Activated T-cell treated with anti-CD3 and anti-CD28 coated beads for 4 hours (primary cell): ENCODE results near the gene MAP7.
"Not testable (repeated sequence)": the region's sequence is repeated elsewhere in the genome, so short reads cannot be mapped to it uniquely, and the experiment has no call there.

Experiments used
- DNase-seq: peaks from one replicate; pipeline ENCODE4 v3.0.0-alpha.2; 2020

The MAP7 gene

GRCh38 chr6:136330634-136331033 lies 219.6 kb downstream of the MAP7 start:
- no peak for DNase-seq

DNA sequence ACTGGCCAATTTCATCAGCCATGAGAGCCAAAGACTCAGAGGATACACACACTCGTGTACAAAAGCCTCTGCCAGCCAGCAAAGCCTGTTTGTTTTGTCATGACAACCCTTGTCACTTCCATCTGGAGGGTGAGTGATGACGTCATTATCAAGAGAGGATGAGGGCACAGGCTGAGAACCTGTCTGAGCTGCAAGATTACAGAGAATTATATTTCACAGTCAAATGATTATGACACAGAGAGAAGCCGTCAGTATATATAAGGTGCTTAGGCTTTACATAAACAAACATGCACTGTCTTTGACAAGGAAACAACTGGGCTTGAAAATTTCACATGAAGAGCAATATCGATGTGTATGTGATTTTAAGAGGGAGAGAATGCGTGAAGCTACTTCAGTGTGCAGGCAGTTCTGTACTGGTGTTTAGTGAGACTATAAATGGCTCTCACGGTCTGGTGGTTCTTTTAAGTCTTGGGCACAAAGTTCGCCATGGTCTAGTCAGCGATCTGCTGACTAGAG lies 224.1 kb downstream of the MAP7 start:
- DNase-seq, result no peak

GRCh38 chr6:136324686-136325380 lies 225.4 kb downstream of the MAP7 start:
- DNase-seq, result no peak

GRCh38 chr6:136323431-136324112 lies 226.7 kb downstream of the MAP7 start:
- no peak for DNase-seq

GRCh38 chr6:136319732-136320131 lies 230.5 kb downstream of the MAP7 start:
- DNase-seq, result no peak

DNA sequence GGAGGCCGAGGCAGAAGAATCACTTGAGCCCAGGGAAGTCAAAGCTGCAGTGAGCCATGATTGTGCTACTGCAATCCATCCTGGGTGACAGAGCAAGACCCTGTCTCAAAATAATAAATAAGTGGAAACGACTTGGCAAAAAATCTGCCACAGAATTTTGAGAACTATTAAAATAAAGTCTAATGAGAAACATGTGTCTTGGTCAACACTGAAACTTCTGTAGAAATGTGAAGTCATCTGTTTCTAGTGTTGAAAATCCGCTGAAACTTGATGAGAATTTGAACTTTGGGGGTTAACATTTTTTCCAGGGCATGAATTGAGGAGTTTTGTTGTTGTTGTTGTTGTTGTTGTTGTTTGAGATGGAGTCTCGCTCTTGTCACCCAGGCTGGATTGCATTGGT lies 231.5 kb downstream of the MAP7 start:
- DNase-seq, result no peak

DNA sequence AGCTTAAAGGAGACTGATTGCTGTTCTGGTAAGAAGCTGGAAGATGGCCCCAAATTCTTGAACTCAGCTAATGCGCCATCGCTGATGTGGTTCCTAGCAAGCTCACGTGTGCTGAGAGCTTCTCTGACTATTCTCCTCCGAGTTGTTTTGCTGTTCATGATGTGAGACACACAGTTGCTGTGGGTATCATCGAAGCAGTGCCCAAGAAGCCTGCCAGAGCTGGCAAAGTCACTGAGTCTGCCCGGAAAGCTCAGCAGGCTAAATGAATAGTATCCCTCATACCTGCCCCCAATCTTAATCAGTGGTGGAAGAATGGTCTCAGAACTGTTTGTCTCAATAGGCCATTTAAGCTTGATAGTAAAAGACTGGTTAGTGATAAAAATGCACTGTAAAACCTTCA lies 232.3 kb downstream of the MAP7 start:
- no peak for DNase-seq

DNA sequence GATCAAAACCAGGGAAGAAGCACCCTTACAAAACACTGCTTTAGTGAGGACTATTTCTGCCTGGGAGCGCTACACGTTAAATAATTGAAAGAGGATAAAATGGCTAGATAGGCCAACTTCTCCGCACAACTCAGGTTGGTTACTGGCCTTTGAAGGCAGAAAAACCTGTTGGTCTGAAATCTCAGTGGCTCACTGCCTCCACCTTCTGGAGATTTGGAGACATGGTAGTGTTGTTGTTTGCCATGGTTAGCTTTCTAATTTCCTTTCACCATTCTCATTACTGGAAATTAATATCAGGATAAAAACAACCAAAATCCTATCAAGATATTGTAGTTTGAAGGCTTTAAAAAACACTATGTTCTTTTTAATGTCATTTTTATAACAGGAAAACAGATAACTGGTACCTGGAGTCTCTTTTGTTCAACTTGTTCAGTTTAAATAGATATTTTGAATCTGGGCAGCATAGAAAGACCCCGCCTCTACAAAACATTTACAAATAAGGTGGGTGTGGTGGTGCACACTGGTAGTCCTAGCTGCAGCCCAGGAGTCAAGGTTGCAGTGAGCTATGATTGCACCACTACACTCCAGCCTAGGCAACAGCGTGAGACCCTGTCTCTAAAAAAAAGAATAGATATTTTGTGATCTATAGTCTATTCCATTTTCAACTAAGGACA lies 233.1 kb downstream of the MAP7 start:
- peak; percentile 36 for DNase-seq

DNA sequence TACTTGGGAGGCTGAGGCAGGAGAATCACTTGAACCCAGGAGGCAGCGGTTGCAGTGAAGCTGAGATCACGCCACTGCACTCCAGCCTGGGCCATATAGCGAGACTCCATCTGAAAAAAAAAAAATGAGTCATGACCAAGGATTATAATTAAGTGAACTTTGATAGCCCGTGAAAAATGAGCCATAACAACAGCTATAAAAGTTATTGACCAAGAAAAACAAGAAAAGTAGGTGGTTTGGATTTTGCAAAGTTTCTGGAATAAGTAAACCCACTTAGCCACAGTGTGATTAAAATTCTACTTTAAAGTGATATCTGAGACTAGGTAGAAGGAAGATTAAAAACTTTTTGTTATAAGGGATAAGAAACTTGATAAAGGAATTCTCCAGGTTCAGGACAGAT lies 234.6 kb downstream of the MAP7 start:
- DNase-seq, result no peak

DNA sequence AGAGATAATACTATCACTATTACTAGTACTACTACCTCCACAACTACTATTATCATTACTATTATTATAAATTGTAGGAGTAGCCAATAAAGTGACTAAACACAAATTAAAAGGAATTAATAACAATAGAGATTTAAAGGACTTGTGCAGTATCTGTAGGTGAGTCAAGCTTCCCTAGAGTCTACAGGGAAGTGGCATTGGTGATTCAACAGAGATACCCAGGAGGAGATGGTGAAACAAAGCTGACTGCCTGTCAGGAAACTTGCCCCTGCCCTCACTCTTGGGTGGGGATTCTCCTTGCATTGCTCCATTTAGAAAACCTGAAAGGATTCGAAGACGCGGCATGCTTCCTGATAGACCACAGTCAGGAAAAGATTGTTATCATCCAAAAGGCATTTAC lies 237.2 kb downstream of the MAP7 start:
- DNase-seq, result no peak

DNA sequence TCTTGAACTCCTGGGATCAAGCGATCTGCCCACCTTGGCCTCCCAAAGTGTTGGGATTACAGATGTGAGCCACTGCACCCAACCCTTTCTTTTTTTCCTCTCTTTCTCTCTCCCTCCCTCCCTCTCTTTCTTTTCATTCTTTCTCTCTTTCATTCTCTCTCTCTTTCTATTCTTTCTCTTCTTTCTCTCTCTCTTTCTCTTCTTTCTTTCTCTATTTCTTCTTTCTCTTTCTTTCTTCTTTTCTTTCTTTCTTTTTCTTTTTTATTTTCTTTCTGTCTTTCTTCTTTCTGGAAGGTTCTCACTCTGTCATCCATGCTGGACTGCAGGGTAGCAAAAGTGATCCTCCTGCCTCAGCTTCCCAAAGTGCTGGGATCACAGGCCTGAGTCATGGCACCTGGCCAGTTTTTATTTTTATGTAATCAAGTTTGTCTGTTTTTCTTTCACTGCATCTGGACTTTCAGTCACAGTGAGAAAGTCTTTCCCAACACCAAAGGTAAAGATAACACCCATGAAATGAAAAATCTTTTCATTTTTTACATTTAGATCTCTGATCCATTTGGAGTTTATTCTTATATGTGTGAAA lies 240.4 kb downstream of the MAP7 start:
- DNase-seq, result no peak

GRCh38 chr6:136309171-136309570 lies 241.1 kb downstream of the MAP7 start:
- no peak for DNase-seq

DNA sequence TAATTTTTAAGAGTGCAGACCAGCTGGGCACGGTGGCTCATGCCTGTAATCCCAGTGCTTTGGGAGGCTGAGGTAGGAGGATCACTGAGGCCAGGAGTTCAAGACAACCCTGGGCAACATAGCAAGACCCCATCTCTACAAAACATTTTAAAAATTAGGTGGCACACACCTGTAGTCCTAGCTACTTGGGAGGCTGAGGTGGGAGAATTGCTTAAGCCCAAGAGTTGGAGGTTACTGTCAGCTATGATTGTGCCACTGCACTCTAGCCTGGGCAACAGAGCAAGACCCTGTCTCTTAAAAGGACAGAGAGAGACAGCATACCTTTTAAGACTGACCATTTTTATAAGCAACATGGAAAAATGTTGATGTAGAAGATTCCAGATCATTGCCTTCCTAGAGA lies 241.8 kb downstream of the MAP7 start:
- not testable (repeated sequence) for DNase-seq

- no peak for DNase-seq
Measured at GRCh38 chr6:136307351-136307750, 242.9 kb downstream of the MAP7 start.

GRCh38 chr6:136306466-136306865 lies 243.8 kb downstream of the MAP7 start:
- DNase-seq, result no peak

DNA sequence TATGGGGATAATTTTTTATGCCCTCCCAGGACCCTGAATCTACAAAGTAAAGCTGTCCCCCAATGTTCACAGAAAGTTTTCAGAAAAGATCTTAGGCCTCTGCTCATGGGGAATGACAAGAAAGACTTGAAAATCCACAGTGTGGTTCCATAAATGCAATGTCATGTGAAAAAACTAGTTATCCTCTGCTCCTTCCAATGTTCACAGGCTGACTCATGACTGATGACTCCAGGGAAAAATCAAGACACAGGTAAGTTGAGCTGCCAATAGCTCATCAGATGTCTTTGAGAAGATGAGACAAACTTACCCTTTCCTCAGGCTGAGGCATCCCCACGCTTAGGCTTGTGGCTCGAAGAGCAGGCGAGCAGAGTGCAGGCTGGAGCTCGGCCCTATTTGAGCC lies 245.8 kb downstream of the MAP7 start:
- no peak for DNase-seq

- no peak for DNase-seq
Measured at GRCh38 chr6:136303516-136303915, 246.7 kb downstream of the MAP7 start.

GRCh38 chr6:136294621-136295020 lies 255.6 kb downstream of the MAP7 start:
- no peak for DNase-seq
